PC-9 (cell line): Measurements from ENCODE around the gene AADAC.

Experiments
- EZH2 ChIP-seq: fragments of 200-600 bp; sonication (generic); IDR thresholded peaks from 2 replicates; pipeline ENCODE4 v1.8.0; 2017; ENCODE audit warnings: antibody characterized with exemption, low read depth
- TF ChIP-seq, protein P1 (sequence below): fragments of 200-600 bp; sonication (generic); conservative IDR thresholded peaks from 2 replicates; pipeline ENCODE4 v1.6.1; 2017; ENCODE audit warnings: mixed run types, antibody characterized with exemption, mild to moderate bottlenecking, moderate library complexity

DNA sequence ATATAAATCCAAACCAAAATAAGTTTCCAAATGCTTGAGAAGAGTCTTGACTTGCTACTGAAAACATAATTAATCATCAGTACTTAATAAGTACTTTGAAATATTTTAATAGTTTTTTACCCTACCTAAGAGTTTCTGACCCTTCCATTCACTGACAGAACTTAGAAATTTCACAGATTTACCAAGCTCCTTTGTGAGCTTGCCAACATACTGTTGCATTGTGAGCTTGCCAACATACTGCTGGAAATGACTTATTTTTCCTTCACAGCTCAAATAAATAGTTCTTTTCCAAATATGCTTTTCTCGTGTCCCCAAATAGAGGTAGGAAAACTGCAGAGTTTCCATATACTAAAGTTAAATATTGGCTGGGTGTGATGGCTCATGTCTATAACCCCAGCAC, 9.6 kb upstream of the AADAC start:
- TF ChIP-seq, protein P1, sequence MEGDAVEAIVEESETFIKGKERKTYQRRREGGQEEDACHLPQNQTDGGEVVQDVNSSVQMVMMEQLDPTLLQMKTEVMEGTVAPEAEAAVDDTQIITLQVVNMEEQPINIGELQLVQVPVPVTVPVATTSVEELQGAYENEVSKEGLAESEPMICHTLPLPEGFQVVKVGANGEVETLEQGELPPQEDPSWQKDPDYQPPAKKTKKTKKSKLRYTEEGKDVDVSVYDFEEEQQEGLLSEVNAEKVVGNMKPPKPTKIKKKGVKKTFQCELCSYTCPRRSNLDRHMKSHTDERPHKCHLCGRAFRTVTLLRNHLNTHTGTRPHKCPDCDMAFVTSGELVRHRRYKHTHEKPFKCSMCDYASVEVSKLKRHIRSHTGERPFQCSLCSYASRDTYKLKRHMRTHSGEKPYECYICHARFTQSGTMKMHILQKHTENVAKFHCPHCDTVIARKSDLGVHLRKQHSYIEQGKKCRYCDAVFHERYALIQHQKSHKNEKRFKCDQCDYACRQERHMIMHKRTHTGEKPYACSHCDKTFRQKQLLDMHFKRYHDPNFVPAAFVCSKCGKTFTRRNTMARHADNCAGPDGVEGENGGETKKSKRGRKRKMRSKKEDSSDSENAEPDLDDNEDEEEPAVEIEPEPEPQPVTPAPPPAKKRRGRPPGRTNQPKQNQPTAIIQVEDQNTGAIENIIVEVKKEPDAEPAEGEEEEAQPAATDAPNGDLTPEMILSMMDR, result no peak
- no peak for TF ChIP-seq EZH2
